ENCODE data around the gene QRFP. TPM values are rescaled to one million over a fixed set of nuclear protein-coding genes. Genes with fewer than 3 reads are reported as not detected.

QRFP gene
- polyA plus RNA-seq, 1 donor from 2014 or later: not detected

Other genes with a start within 250 kb of the QRFP start
- gene PRDM12, start 232.2 kb downstream of the QRFP start, polyA plus RNA-seq: 0.17 TPM in 1 of 2 replicates, not detected in the other
- 36.3 and 43.6 TPM in 2 replicates for gene EXOSC2, start 203.0 kb downstream of the QRFP start, polyA plus RNA-seq
- 18.5 and 24.0 TPM in 2 replicates for gene ABL1, start 61.6 kb downstream of the QRFP start, polyA plus RNA-seq
- gene FIBCD1, start 42.4 kb upstream of the QRFP start, polyA plus RNA-seq: 1.6 and 2.7 TPM in 2 replicates
- 0.04 TPM in 1 of 2 replicates, not detected in the other for gene LAMC3, start 112.4 kb upstream of the QRFP start, polyA plus RNA-seq
- gene AIF1L, start 199.7 kb upstream of the QRFP start, polyA plus RNA-seq: 3.4 TPM in 2 replicates
- 10.5 and 15.0 TPM in 2 replicates for gene NUP214, start 228.8 kb upstream of the QRFP start, polyA plus RNA-seq

All from neural cell (in vitro differentiated cells).